HG02938 (cell line): ENCODE data around the gene PNMA3.
"Not testable (repeated sequence)": the region's sequence is repeated elsewhere in the genome, so short reads cannot be mapped to it uniquely, and the experiment has no call there.

Source experiments
- ATAC-seq: cut with Tn5 transposase; IDR thresholded peaks from one replicate; pipeline ENCODE4 v1.9.1; 2021; ENCODE audit warnings: mild to moderate bottlenecking, moderate library complexity; ENCODE audit not compliant: unreplicated experiment

PNMA3 gene, protein sequence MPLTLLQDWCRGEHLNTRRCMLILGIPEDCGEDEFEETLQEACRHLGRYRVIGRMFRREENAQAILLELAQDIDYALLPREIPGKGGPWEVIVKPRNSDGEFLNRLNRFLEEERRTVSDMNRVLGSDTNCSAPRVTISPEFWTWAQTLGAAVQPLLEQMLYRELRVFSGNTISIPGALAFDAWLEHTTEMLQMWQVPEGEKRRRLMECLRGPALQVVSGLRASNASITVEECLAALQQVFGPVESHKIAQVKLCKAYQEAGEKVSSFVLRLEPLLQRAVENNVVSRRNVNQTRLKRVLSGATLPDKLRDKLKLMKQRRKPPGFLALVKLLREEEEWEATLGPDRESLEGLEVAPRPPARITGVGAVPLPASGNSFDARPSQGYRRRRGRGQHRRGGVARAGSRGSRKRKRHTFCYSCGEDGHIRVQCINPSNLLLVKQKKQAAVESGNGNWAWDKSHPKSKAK

DNA sequence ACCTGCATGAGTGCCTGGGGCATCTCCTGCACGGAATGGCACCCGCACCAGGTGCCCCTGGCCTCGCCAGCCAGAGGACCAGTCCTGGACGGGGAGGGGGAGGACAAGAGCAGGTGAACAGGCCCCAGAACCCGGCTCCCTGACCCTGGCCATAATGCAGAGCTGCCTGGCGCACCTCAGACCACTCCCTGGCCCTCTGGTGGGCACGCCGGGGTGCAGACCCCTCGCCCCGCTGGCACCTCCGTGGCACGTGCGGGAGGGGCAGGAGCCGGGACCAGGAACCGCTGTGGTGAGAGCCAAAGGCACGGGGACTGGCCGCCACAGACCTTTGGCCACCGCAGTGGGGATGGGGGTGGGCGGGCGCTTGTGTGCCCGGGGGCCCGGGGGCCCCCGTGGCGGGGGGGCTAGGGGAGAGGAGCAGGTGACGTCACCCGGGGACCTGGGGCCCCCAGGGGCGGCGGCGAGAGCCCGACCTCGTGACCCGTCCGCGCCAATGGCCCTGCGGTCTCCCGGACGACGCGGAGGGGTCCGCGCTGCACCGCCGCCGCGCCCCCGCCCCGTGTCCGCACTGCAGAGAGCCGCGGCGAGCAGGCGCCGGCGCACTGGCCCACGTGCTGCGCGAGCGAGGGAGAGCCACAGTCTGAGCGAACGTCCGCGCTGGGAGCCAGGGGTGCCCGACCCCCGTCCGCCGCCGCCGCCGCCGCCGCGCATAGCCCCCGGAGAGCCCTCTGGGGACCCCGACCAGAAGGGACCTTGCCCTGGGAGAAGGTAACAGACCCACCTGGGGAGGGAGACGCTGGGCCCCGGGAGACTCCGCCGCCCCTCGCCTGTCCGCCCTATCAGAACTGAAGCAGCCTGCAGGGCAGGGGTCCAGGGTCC lies at the start of gene PNMA3:
TSS of gene PNMA3 (plus strand) at position 600 of the 879 bp plus-strand sequence. CDS start 586 bp downstream, outside the sequence.
- ATAC-seq, result no peak

DNA sequence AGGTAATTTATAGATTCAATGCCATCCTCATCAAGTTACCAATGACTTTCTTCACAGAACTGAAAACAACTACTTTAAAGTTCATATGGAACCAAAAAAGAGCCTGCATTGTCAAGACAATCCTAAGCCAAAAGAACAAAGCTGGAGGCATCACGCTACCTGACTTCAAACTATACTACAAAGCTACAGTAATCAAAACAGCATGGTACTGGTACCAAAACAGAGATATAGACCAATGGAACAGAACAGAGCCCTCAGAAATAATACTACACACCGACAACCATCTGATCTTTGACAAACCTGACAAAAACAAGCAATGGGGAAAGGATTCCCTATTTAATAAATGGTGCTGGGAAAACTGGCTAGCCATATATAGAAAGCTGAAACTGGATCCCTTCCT lies 39.1 kb upstream of the PNMA3 start:
- not testable (repeated sequence) for ATAC-seq

DNA sequence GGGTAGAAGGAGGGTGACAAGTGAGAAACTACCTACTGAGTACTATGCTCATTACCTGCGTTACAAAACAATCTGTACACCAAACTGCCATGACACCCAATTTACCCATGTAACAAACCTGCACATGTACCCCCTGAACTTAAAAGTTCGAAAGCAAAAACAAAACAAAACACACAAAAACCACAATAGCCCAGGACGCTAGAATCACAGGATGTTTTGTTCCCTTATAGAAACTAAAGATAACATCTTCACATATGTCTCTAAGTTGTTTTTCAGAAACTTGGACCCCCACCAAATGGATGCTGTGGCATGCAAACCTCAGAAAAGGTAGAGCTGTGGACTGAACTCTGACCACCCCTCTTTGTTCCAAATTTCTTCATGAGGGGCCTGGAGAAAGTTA lies 37.1 kb upstream of the PNMA3 start:
- no peak for ATAC-seq

DNA sequence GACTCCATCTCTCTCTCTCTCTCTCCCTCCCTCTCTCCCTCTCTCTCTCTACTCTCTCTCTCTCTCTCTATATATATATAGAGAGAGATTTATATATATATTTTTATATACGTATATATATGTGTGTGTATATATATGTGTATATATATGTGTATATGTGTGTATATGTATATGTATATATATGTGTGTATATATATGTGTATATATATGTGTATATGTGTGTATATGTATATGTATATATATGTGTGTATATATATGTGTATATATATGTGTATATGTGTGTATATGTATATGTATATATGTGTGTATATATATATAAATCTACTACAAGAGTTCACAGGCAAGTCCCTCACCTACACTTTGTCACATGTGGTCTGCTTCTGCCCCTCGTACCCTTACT lies 29.8 kb upstream of the PNMA3 start:
- ATAC-seq, result not testable (repeated sequence)

DNA sequence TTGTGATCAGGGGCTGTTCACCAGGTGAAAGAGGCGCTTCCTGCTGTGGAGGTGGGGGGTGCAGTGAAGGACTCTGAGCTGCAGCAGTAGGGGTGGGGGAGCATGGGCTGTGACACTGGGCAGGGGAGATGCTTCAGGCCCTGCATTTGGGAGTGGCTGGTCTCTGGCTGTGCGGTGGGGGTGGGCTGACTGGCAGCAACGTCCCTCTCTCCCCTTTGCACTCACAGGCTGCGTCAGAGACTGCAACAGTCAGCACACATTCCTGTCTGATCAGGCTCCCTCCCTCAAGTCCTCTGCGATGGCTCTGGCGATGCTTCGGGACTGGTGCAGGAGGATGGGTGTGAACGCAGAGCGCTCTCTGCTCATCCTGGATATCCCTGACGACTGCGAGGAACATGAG lies 27.8 kb upstream of the PNMA3 start:
- ATAC-seq, result not testable (repeated sequence)

DNA sequence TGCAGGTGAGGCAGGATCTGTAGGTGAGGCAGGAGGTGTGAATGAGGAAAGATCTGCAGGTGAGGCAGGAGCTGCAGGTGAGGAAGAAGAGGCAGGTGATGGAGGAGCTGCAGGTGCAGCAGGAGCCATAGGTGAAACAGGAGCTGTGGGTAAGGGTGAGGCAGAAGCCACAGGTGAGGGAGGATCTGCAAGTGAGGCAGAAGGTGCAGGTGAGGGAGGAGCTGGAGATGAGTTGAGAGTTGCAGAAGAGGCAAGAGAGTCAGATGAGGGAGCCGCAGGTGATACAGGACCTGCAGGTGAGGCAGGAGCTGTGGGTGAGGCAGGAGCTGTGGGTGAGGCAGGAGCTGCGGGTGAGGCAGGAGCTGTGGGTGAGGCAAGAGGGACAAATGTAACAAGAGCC lies 27.1 kb upstream of the PNMA3 start:
- no peak for ATAC-seq

DNA sequence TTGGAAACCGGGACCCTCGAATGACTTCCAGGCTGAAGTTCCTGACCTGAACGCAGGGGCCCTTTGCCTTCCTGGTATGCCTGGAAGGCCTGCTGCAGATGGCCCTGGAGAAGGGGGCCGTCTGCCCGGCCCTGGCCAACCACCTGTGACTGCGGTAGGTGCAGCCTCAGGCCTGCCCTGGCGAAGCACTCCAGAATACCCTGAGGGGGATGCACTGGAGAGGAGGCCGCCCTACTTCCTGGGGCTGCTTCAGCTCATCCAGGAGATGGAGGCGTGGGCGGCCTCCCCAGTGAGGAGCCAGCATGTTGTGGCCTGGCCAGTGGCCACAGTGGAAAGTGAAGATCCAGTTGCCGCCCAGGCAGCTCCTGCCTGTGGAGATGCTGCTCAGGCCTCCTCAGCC lies 26.4 kb upstream of the PNMA3 start:
- no peak for ATAC-seq

DNA sequence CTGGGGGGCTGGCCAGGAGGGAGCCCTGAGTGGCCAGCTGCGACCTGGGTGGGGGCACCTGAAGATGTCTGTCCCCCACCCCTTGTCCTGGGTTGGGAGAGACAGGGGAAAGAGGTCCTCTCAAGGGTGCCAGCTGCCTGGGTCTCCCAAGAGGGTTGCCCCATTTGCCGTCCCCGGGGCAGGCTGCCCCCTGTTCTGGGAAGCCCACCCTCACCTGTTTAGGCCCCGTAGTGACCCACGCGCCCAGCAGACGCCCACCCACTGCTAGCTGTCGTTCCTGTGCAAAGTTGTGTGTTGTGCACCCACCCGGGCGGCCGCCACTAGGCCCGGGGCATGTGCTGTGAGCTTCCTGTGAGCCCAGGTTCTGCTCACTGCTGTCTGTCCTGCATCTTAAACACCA lies 25.5 kb upstream of the PNMA3 start:
- no peak for ATAC-seq

DNA sequence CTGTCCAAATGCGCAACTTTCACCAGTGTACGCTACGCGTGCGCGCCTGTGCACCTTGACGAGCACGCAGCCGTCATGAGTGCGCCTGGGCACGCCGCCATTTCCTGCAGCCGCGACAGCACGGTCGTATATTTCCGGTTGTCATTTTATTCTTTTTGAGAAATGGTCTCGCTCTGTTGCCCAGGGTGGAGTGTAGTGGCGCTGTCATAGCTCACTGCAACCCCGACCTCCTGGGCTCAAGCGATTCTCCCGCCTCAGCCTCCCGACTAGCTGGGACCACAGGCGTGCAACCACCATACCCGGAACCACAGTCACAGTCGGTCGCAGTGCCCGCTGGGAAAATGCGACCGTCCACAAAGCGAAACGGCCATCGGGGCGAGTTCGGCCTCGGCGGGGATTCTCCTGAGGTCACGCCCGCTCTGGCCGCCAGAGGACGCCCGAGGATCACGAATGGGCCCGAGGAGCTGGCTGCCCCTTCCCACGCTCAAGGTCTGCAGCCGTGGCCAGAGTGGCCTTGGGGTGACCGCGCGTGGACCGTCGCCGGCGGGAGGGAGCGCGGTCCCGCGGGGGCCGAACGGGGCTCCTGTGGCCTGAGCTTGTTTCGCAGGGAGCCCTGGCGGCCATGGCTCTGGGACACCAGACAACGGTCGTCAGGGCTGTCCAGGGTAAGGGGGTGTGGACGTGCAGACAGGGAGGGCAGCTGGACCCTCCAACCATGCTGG lies 23.7 kb upstream of the PNMA3 start:
- ATAC-seq, result peak; percentile 75

DNA sequence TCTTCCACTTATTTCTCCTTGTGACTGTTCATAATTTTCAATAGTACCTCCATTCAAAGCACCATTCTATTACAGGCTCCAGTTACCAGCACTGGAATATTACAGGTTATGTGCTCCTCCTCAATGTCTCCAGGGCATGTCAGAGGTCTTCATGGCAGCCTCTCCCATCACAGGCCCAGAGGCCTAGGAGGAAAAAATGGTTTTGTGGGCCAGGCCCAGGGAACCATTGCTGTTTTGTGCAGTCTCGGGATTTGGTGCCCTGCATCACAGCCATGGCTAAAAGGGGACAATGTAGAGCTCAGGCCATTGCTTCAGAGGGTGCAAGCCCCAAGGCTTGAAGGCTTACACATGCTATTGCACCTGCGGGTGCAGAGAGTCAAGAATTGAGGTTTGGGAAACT lies 7.2 kb upstream of the PNMA3 start:
- ATAC-seq, result no peak

DNA sequence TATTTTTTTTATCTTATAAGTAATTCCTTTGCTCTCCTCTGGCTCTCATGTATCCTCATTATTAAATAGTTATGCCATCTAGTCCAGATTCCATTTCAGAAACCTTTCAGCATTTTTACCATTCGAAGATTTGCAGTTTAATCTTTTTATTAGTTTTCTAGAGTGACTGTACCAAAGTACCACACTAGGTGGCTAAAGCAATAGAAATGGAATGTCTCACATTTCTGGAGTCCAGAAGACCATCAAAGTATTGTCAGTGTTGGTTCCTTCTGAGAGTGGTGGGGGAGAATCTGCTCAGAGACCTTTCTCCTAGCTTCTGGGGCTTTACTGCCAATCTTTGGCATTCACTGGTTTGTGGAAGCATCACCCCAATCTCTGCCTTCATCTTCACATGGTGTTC lies 3.7 kb upstream of the PNMA3 start:
- ATAC-seq, result no peak

DNA sequence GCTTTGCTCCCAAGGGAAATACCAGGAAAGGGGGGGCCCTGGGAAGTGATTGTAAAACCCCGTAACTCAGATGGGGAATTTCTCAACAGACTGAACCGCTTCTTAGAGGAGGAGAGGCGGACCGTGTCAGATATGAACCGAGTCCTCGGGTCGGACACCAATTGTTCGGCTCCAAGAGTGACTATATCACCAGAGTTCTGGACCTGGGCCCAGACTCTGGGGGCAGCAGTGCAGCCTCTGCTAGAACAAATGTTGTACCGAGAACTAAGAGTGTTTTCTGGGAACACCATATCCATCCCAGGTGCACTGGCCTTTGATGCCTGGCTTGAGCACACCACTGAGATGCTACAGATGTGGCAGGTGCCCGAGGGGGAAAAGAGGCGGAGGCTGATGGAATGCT lies 1.0 kb downstream of the PNMA3 start:
- no peak for ATAC-seq

DNA sequence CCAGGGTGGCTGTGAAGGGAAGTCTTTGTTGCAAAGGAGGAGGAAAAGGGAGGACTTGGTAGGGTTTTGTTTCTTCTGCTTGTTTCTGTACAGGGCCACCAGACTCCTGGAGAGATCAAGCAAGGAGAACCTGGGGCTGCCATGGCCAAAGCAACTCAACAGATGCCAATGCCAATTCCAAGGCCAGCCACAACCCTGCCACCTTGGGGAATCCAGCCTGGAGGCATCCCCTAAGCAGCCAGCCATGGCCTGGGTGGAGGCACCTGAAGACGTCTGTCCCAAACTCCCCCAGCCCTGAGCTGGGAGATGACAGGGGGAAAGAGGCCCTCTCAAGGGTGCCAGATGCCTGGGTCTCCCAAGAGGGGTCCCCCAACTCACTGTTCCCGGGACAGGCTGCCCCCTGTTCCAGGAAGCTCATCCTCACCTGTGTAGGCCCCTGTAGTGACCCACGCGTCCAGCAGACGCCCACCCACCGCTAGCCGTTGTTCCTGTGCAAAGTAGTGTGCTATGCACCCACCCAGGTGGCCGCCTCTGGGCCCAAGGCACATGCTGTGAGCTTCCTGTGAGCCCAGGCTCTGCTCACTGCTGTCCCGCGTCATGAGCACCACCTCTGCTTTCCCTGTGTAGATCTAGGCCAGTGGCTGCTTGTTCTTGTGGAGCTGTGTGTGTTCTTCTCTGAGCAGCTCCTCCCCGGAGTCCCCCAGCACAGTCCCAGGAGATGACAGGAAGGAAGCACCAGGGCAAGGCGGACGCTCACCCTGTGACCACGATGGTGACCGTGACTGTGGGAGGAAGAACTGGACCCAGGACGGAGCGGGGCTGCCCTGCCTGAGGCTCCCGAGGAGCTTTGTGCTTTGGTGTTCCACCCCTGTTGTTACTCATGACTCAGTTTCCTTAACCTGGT lies 3.2 kb downstream of the PNMA3 start:
- no peak for ATAC-seq

DNA sequence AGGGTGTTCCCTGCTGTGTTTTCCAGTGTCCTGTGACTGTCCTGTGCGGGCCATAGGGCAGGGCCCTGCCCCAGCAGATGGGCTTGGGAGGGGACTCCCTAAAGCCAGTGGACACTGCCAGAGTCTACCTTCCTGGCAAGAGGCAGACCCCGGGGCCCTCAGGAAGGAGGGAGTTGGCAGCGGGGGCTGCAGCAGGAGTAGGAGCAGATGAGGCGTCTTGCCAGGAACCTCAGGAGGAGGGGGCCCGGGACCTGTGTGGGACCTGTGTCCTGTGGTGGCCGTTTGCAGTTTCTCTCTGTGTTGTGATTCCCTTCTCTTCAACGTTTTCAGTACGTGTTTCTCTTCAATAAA lies 3.8 kb downstream of the PNMA3 start:
- no peak for ATAC-seq

DNA sequence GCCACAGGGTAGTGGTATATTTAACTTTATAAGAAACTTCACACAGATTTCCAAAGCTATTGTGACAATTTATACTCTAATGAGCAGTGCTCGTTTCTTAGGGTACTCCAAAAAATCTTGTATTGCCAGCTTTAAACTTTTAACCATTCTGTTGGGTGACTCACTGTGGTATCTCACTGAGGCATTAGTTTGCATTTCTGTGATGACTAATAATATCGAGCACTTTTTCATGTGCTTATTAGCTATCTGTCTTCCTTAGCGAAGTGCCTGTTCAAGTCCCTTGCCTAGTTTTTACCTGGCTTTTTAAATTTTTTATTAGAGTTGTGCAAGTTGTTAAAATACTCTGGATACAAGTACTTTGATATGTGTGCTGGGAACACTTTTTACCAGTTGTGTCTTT lies 5.5 kb downstream of the PNMA3 start:
- no peak for ATAC-seq

DNA sequence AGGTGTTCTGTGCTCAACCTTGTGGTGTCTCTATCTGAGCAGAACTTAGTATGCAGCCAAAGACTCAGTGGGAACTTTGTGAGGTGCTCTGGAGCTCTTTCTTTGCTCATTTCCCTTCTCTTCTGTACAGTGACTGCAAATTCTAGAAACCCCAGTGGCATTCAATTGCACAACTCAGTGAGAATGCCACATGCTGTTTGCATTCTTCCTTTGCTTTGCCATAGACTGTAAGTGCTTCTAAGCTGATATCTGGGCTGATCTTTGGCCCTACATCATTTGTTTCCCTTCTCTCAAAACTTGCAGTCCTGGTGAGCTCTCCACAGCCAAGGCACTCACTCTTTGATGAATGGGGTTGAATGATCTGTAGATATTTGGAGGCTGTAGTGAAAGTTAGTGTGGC lies 7.0 kb downstream of the PNMA3 start:
- no peak for ATAC-seq

DNA sequence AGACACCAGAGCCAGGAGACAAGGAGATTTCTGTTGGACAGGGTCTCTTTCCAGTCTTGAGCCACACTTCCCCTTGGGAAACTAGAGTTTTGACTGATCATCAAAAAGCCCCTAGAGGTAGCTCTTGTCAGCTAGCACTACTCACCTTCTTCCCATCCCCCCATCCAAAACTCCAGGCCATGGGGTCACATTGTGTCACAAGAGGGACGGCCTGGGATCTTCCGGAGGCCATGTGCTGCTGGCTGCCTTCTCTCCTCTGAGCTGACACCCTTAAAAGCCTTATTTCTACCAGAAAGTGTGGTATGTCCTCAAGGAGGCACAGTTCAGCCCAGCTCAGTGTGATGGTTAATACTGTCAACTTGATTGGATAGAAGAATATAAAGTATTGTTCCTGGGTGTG lies 7.8 kb downstream of the PNMA3 start:
- no peak for ATAC-seq

DNA sequence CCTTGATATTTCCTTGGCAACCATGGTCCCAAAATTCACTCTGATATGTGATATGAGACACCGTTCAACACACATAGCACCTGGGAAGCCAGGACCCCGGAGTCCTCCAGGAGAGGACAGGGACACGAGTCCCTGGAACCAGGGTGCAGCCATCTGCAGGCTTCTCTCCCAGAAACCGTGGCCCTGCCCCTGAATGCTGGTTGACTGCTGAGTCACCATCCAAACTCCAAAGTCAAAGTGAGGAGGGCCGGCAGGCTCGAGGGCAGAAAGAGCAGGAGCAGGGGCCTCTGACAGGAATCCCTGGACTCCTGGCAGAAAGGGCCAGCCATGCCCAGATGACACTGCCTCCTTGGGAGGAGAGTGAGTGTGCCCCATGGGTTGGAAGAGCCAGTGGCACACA lies 9.1 kb downstream of the PNMA3 start:
- ATAC-seq, result no peak

DNA sequence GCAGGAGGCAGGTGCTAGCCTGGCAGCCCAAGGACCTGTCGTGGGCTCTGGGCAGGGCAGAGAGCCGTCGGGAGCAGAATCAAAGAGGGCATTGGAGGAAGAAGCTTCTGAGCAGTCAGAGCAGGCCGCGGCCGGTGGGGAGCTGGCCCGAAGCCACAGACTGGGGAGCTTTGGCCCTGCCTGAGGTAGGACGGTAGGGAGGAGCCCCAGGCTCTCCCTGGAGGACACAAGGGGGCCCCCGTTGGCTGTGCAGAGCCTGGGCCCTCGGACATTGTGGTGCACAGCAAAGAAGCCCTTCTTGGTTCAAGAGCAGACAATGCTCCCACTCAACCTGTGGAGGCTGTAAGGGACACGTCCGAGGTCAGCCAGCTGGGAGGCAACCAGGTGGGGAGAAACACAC lies 10.1 kb downstream of the PNMA3 start:
- ATAC-seq, result not testable (repeated sequence)

DNA sequence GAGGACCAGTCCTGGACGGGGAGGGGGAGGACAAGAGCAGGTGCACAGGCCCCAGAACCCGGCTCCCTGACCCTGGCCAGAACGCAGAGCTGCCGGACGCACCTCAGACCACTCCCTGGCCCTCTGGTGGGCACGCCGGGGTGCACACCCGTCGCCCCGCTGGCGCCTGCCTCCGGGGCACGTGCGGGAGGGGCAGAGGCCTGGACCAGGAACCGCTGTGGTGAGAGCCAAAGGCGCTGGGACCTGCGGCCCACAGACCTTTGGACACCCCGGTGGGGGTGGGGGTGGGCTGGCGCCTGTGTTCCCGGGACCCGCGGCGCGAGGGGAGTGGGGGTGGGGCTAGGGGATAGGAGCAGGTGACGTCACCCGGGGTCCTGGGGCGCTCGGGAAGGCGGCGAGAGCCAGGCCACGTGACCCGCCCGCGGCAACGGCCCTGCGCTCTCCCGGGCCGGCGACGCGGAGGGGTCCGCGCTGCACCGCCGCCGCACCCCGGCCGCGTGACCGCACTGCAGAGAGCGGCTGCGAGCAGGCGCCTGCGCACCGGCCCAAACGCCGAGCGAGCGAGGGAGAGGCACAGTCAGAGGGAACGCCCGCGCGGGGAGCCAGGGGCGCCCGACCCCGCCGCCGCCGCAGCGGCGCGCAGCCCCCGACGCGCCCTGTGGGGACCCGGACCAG lies 15.8 kb downstream of the PNMA3 start, which contains the start of gene PNMA6A:
TSS of gene PNMA6A (plus strand) at position 546 of the 675 bp plus-strand sequence. CDS start 609 bp downstream, outside the sequence.
- ATAC-seq, result not testable (repeated sequence)
